IPS-15b (cell line): ENCODE results near the gene SYT12.

Source experiments
- H3K27me3 ChIP-seq: one replicate; pipeline ENCODE4 v1.6.1; 2013; ENCODE audit warnings: low read length; ENCODE audit not compliant: control insufficient read depth, insufficient read depth
- H3K36me3 ChIP-seq: one replicate; pipeline ENCODE4 v1.6.1; 2013; ENCODE audit warnings: low read length; ENCODE audit not compliant: control insufficient read depth, insufficient read depth
- H3K4me1 ChIP-seq: one replicate; pipeline ENCODE4 v1.6.1; 2013; ENCODE audit warnings: mild to moderate bottlenecking, low read length; ENCODE audit not compliant: control insufficient read depth, insufficient read depth
- H3K4me3 ChIP-seq: one replicate; pipeline ENCODE4 v1.5.1; 2013; ENCODE audit warnings: low read depth, low read length
- H3K9ac ChIP-seq: one replicate; pipeline ENCODE4 v1.6.1; 2013; ENCODE audit warnings: low read depth, mild to moderate bottlenecking, low read length
- H3K9me3 ChIP-seq: one replicate; pipeline ENCODE4 v1.6.1; 2013; ENCODE audit warnings: mild to moderate bottlenecking, low read length; ENCODE audit not compliant: control insufficient read depth, insufficient read depth

SYT12 gene

GRCh38 chr11:67051945-67052488, 29.1 kb downstream of the SYT12 start:
- H3K36me3 ChIP-seq, result no peaks in the 10 kb centered on the region
- H3K4me3 ChIP-seq, result no peak overlapping the region
- no peaks in the 10 kb centered on the region for H3K9me3 ChIP-seq
- H3K27me3 ChIP-seq, result peaks cover 3% of the 10 kb centered on the region
- H3K9ac ChIP-seq, result no peak overlapping the region
- H3K4me1 ChIP-seq, result peaks cover 8% of the 10 kb centered on the region

- Histone ChIP-seq H3K9ac (no peak overlapping the region), H3K27me3 (peaks cover 8% of the 10 kb centered on the region), H3K4me3 (no peak overlapping the region), H3K4me1 (peaks cover 8% of the 10 kb centered on the region), H3K36me3 (no peaks in the 10 kb centered on the region), H3K9me3 (no peaks in the 10 kb centered on the region)
Observed at GRCh38 chr11:67052891-67053290, 30.0 kb downstream of the SYT12 start.

- no peak overlapping the region for H3K4me3 ChIP-seq
- no peaks in the 10 kb centered on the region for H3K9me3 ChIP-seq
- no peak overlapping the region for H3K9ac ChIP-seq
- H3K27me3 ChIP-seq, result peaks cover 8% of the 10 kb centered on the region
- H3K36me3 ChIP-seq, result no peaks in the 10 kb centered on the region
- H3K4me1 ChIP-seq, result peaks cover 8% of the 10 kb centered on the region
Observed at GRCh38 chr11:67053896-67054329, 31.0 kb downstream of the SYT12 start.

GRCh38 chr11:67054346-67054835, 31.5 kb downstream of the SYT12 start:
- Histone ChIP-seq H3K9me3 (no peaks in the 10 kb centered on the region), H3K36me3 (no peaks in the 10 kb centered on the region), H3K4me1 (peaks cover 8% of the 10 kb centered on the region), H3K4me3 (no peak overlapping the region), H3K27me3 (peaks cover 8% of the 10 kb centered on the region), H3K9ac (peak overlapping the region; percentile 24)

GRCh38 chr11:67054836-67055523, 32.0 kb downstream of the SYT12 start:
- Histone ChIP-seq H3K9me3 (no peaks in the 10 kb centered on the region), H3K36me3 (no peaks in the 10 kb centered on the region), H3K27me3 (peaks cover 8% of the 10 kb centered on the region), H3K4me1 (peaks cover 8% of the 10 kb centered on the region), H3K4me3 (no peak overlapping the region), H3K9ac (peak overlapping the region; percentile 24)

- peak overlapping the region; percentile 37 for H3K9ac ChIP-seq
- H3K4me3 ChIP-seq, result peak overlapping the region; percentile 43
- H3K4me1 ChIP-seq, result peaks cover 8% of the 10 kb centered on the region
Observed at GRCh38 chr11:67055812-67056211, 32.9 kb downstream of the SYT12 start.

GRCh38 chr11:67056267-67057204, 33.6 kb downstream of the SYT12 start, which contains the start of gene RHOD:
Gene RHOD, plus strand, starts transcription at chr11:67056847. Its CDS starts 56 bp downstream, at chr11:67056903.
- peak within 1 kb of the TSS; percentile 37 for H3K9ac ChIP-seq
- peaks cover 8% of the 10 kb centered on the region for H3K27me3 ChIP-seq
- H3K4me3 ChIP-seq, result peak within 1 kb of the TSS; percentile 58
- H3K9me3 ChIP-seq, result no peaks in the 10 kb centered on the region
- H3K4me1 ChIP-seq, result peaks cover 8% of the 10 kb centered on the region
- H3K36me3 ChIP-seq, result no peaks in the 10 kb centered on the region

More at GRCh38 chr11:67055812-67056211, 32.9 kb downstream of the SYT12 start:
- Histone ChIP-seq H3K9me3 (no peaks in the 10 kb centered on the region), H3K27me3 (peaks cover 8% of the 10 kb centered on the region), H3K36me3 (no peaks in the 10 kb centered on the region)

GRCh38 chr11:67057205-67057672, 34.3 kb downstream of the SYT12 start:
- Histone ChIP-seq H3K27me3 (peaks cover 8% of the 10 kb centered on the region), H3K4me3 (peak overlapping the region; percentile 58), H3K4me1 (peaks cover 8% of the 10 kb centered on the region), H3K9ac (no peak overlapping the region), H3K36me3 (no peaks in the 10 kb centered on the region), H3K9me3 (no peaks in the 10 kb centered on the region)

- Histone ChIP-seq H3K9me3 (no peaks in the 10 kb centered on the region), H3K4me1 (peaks cover 8% of the 10 kb centered on the region), H3K9ac (no peak overlapping the region), H3K4me3 (no peak overlapping the region), H3K36me3 (no peaks in the 10 kb centered on the region), H3K27me3 (peaks cover 8% of the 10 kb centered on the region)
Observed at GRCh38 chr11:67058506-67058905, 35.6 kb downstream of the SYT12 start.

- peaks cover 6% of the 10 kb centered on the region for H3K4me1 ChIP-seq
- peaks cover 8% of the 10 kb centered on the region for H3K27me3 ChIP-seq
- no peak overlapping the region for H3K9ac ChIP-seq
- H3K36me3 ChIP-seq, result no peaks in the 10 kb centered on the region
- H3K4me3 ChIP-seq, result no peak overlapping the region
- no peaks in the 10 kb centered on the region for H3K9me3 ChIP-seq
Observed at GRCh38 chr11:67059671-67060070, 36.7 kb downstream of the SYT12 start.

- Histone ChIP-seq H3K4me1 (peaks cover 6% of the 10 kb centered on the region), H3K27me3 (peaks cover 8% of the 10 kb centered on the region), H3K9me3 (no peaks in the 10 kb centered on the region), H3K36me3 (no peaks in the 10 kb centered on the region), H3K4me3 (no peak overlapping the region), H3K9ac (no peak overlapping the region)
Observed at GRCh38 chr11:67060111-67060522, 37.2 kb downstream of the SYT12 start.
